ENCODE data around the gene CCL26. TPM values are rescaled to one million over a fixed set of nuclear protein-coding genes. Genes with fewer than 3 reads are reported as not detected.

Gene CCL26
- total and polyA plus RNA-seq, 2 of the 13 experiments (the other 11 are each of a cell fraction or from before 2014, with no cell fraction given): 0.16 TPM; not detected in 1

- no peak for TF ChIP-seq ZNF503 (CRISPR knock-in tag; IDR thresholded peaks at IDR 0.05)
- no peak for TF ChIP-seq ZNF496 (CRISPR knock-in tag; IDR thresholded peaks at IDR 0.05; ENCODE audit: insufficient replicate concordance)
- no peak for TF ChIP-seq SOX13 (IDR thresholded peaks at IDR 0.05)
- no peak for TF ChIP-seq SOX13 (CRISPR knock-in tag; conservative IDR thresholded peaks at IDR 0.05 in 1 of 2, IDR thresholded peaks at IDR 0.05 in 1 of 2)
These were observed 36.1 kb upstream of the CCL26 start (continued) for GRCh38 chr7:75808106-75808505.

- 49% methylated on average over 8 of the region's 9 CpGs for WGBS (ENCODE audit: low lambda C conversion rate)
- H3K27me3 ChIP-seq (ENCODE audit: control insufficient read depth in 1 of 2, insufficient read depth in 2 of 2, low read length in 2 of 2): no peaks in the 10 kb centered on the region; a peak in 2 of 5 replicates
- no TSS peak for BruUV-seq (replicated peaks)
- DNase-seq (ENCODE audit: low spot score): no peak
- no peak overlapping the region for H2AFZ ChIP-seq (ENCODE audit: low read length)
- H3K4me1 ChIP-seq (ENCODE audit: insufficient read depth, low read length): no peaks in the 10 kb centered on the region
- H3K79me2 ChIP-seq (ENCODE audit: insufficient read depth, low read length): no peaks in the 10 kb centered on the region
- no peak for FAIRE-seq
- CTCF ChIA-PET (ENCODE audit: low intra/inter-chr PET ratio, low total read pairs): no interaction called here
- no peaks in the 10 kb centered on the region for H4K20me1 ChIP-seq (ENCODE audit: insufficient read depth, low read length)
- H3K9ac ChIP-seq (ENCODE audit: insufficient read depth, low read depth, low read length): no peak overlapping the region
- no peak overlapping the region for H3K4me3 ChIP-seq (replicated peaks in 1 of 3; ENCODE audit: insufficient read depth in 1 of 3, low read depth in 2 of 3, low read length in 3 of 3)
- H3K9me3 ChIP-seq (ENCODE audit: low read length): peaks cover 22% of the 10 kb centered on the region
- ATAC-seq: no peak
- H3K36me3 ChIP-seq (replicated peaks in 1 of 2; ENCODE audit: control insufficient read depth in 1 of 2, insufficient read depth in 2 of 2, low read length in 2 of 2): no peaks in the 10 kb centered on the region
- in situ Hi-C loops (cut with HindIII; ENCODE audit: extremely low pct_ligation_motif_present, low pct_unique_long_range_greater_than_20kb) (no loop called here), intact Hi-C loops (cut with micrococcal nuclease; ENCODE audit: unreplicated experiment) (no loop called here)
- POLR2A ChIA-PET: no interaction called here
- H3K4me2 ChIP-seq (ENCODE audit: low read depth, low read length): no peak overlapping the region
- no peak overlapping the region for H3K27ac ChIP-seq (ENCODE audit: extremely low read length, insufficient read depth, low read length)
- TF ChIP-seq TP53 (CRISPR knock-in tag; conservative IDR thresholded peaks at IDR 0.05) (no peak), MTF2 (CRISPR knock-in tag; IDR thresholded peaks at IDR 0.05; ENCODE audit: borderline replicate concordance) (no peak), ZFP82 (CRISPR knock-in tag; IDR thresholded peaks at IDR 0.05; ENCODE audit: borderline replicate concordance) (no peak), ZNF275 (CRISPR knock-in tag; IDR thresholded peaks at IDR 0.05; ENCODE audit: borderline replicate concordance) (no peak), ZNF558 (CRISPR knock-in tag; IDR thresholded peaks at IDR 0.05; ENCODE audit: borderline replicate concordance) (no peak), HMGA1 (CRISPR knock-in tag; conservative IDR thresholded peaks at IDR 0.05) (no peak), RNF219 (CRISPR knock-in tag; IDR thresholded peaks at IDR 0.05) (no peak), ZSCAN21 (CRISPR knock-in tag; IDR thresholded peaks at IDR 0.05; ENCODE audit: borderline replicate concordance) (no peak), SRSF1 (optimal IDR thresholded peaks at IDR 0.05; ENCODE audit: low read depth, low read length) (no peak), KDM5B (CRISPR knock-in tag; IDR thresholded peaks at IDR 0.05; ENCODE audit: borderline replicate concordance) (no peak), TFAP4 (IDR thresholded peaks at IDR 0.05; ENCODE audit: borderline replicate concordance, low read depth) (no peak), AGO1 (IDR thresholded peaks at IDR 0.05; ENCODE audit: low read depth, low read length, poor library complexity, severe bottlenecking) (no peak)
These were observed 35.4 kb upstream of the CCL26 start for GRCh38 chr7:75807452-75807851.

Measured in HepG2 (cell line).